ENCODE measurements around the gene NR4A3. TPM values are rescaled to one million over a fixed set of nuclear protein-coding genes. Genes with fewer than 3 reads are reported as not detected.

Gene NR4A3
- total RNA-seq, 1 donor from 2014 or later: 2.0 TPM

GRCh38 chr9:99885747-99886146 is 64.1 kb downstream of the NR4A3 start:
- H3K27ac Mint-ChIP-seq: no peak overlapping the region
- H3K27me3 Mint-ChIP-seq: no peaks in the 10 kb centered on the region
- TF ChIP-seq CTCF (conservative IDR thresholded peaks at IDR 0.05): no peak
- H3K4me3 Mint-ChIP-seq: no peak overlapping the region
- H3K36me3 Mint-ChIP-seq: no peaks in the 10 kb centered on the region
- no peaks in the 10 kb centered on the region for H3K9me3 Mint-ChIP-seq
- DNase-seq (ENCODE audit: extremely low spot score, unreplicated experiment): no peak
- H3K4me1 Mint-ChIP-seq (ENCODE audit: unreplicated experiment): no peaks in the 10 kb centered on the region

- DNase-seq (ENCODE audit: extremely low spot score, unreplicated experiment): no peak
- no peaks in the 10 kb centered on the region for H3K36me3 Mint-ChIP-seq
- TF ChIP-seq CTCF (conservative IDR thresholded peaks at IDR 0.05): no peak
- H3K27ac Mint-ChIP-seq: no peak overlapping the region
- H3K27me3 Mint-ChIP-seq: no peaks in the 10 kb centered on the region
- H3K4me1 Mint-ChIP-seq (ENCODE audit: unreplicated experiment): no peaks in the 10 kb centered on the region
- no peak overlapping the region for H3K4me3 Mint-ChIP-seq
- H3K9me3 Mint-ChIP-seq: no peaks in the 10 kb centered on the region
Measured at GRCh38 chr9:99889120-99889519, 67.4 kb downstream of the NR4A3 start.

GRCh38 chr9:99894826-99895225 is 73.1 kb downstream of the NR4A3 start:
- no peak for DNase-seq (ENCODE audit: extremely low spot score, unreplicated experiment)
- no peak overlapping the region for H3K4me3 Mint-ChIP-seq
- H3K27me3 Mint-ChIP-seq: peaks cover 11% of the 10 kb centered on the region
- H3K9me3 Mint-ChIP-seq: no peaks in the 10 kb centered on the region
- H3K36me3 Mint-ChIP-seq: no peaks in the 10 kb centered on the region
- no peaks in the 10 kb centered on the region for H3K4me1 Mint-ChIP-seq (ENCODE audit: unreplicated experiment)
- no peak for TF ChIP-seq CTCF (conservative IDR thresholded peaks at IDR 0.05)
- H3K27ac Mint-ChIP-seq: no peak overlapping the region

GRCh38 chr9:99895510-99895909 is 73.8 kb downstream of the NR4A3 start:
- DNase-seq (ENCODE audit: extremely low spot score, unreplicated experiment): no peak
- H3K4me1 Mint-ChIP-seq (ENCODE audit: unreplicated experiment): no peaks in the 10 kb centered on the region
- H3K4me3 Mint-ChIP-seq: no peak overlapping the region
- no peaks in the 10 kb centered on the region for H3K9me3 Mint-ChIP-seq
- no peak for TF ChIP-seq CTCF (conservative IDR thresholded peaks at IDR 0.05)
- no peak overlapping the region for H3K27ac Mint-ChIP-seq
- no peaks in the 10 kb centered on the region for H3K36me3 Mint-ChIP-seq
- H3K27me3 Mint-ChIP-seq: peaks cover 11% of the 10 kb centered on the region

GRCh38 chr9:99896119-99896518 is 74.4 kb downstream of the NR4A3 start:
- Mint-ChIP-seq H3K4me3 (no peak overlapping the region), H3K9me3 (no peaks in the 10 kb centered on the region), H3K4me1 (ENCODE audit: unreplicated experiment) (no peaks in the 10 kb centered on the region), H3K36me3 (no peaks in the 10 kb centered on the region), H3K27me3 (peaks cover 11% of the 10 kb centered on the region), H3K27ac (no peak overlapping the region)
- DNase-seq (ENCODE audit: extremely low spot score, unreplicated experiment): no peak
- no peak for TF ChIP-seq CTCF (conservative IDR thresholded peaks at IDR 0.05)

GRCh38 chr9:99903393-99903792 is 81.7 kb downstream of the NR4A3 start:
- peaks cover 2% of the 10 kb centered on the region for H3K27me3 Mint-ChIP-seq
- H3K36me3 Mint-ChIP-seq: no peaks in the 10 kb centered on the region
- H3K9me3 Mint-ChIP-seq: no peaks in the 10 kb centered on the region
- no peak overlapping the region for H3K4me3 Mint-ChIP-seq
- H3K4me1 Mint-ChIP-seq (ENCODE audit: unreplicated experiment): peaks cover 12% of the 10 kb centered on the region
- no peak overlapping the region for H3K27ac Mint-ChIP-seq
- DNase-seq (ENCODE audit: extremely low spot score, unreplicated experiment): no peak
- TF ChIP-seq CTCF (conservative IDR thresholded peaks at IDR 0.05): no peak

All from type B pancreatic cell (in vitro differentiated cells).